ENCODE results near the gene SIRPB1.
"Not testable (repeated sequence)": the region's sequence is repeated elsewhere in the genome, so short reads cannot be mapped to it uniquely, and the experiment has no call there.

Gene SIRPB1

DNA sequence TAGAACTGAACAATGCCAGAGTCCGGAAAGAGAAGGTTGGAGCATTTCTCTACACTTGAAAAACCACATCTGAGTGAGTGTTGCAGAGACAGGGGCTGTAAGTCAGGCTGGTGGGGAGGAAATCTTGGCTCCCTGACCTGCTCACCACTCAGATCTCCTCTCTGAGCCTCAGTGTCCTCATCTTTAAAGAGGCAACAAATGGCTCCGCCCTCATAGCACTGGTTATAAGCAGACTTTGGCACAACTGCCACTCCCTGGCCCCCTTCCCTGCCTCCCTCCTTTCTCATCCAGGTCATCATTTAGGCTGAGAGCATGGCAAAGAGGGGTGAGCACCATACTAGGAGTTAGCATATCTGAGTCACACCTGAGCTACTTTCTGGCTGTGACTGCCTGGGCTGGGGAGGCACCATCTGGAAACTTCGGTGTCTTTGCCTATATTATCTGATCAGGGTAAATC lies 27.2 kb upstream of the SIRPB1 start:
- Histone ChIP-seq H3K4me3 (ENCODE audit: low read depth in 1 of 2, low read length in 2 of 2) (no peak overlapping the region), H3K4me2 (ENCODE audit: insufficient read depth, low read length) (no peak overlapping the region), H4K20me1 (ENCODE audit: insufficient read depth, low read length) (no peaks in the 10 kb centered on the region), H2AFZ (ENCODE audit: low read depth, low read length) (no peak overlapping the region), H3K9me3 (ENCODE audit: insufficient read depth, low read length, severe bottlenecking) (no peaks in the 10 kb centered on the region), H3K79me2 (ENCODE audit: insufficient read depth, low read length) (no peaks in the 10 kb centered on the region), H3K27me3 (ENCODE audit: insufficient read depth, low read length, poor library complexity) (no peaks in the 10 kb centered on the region), H3K36me3 (ENCODE audit: insufficient read depth, low read length) (no peaks in the 10 kb centered on the region), H3K9ac (ENCODE audit: low read depth, low read length) (no peak overlapping the region), H3K27ac (ENCODE audit: low read length) (no peak overlapping the region), H3K4me1 (ENCODE audit: insufficient read depth, low read length) (peaks cover 20% of the 10 kb centered on the region)
- DNase-seq (no peak), ATAC-seq (ENCODE audit: insufficient read depth, low read depth) (no peak)
- TF ChIP-seq EZH2 (IDR thresholded peaks at IDR 0.05; ENCODE audit: borderline replicate concordance, low read depth, low read length, severe bottlenecking): no peak
- TF ChIP-seq, protein P1, sequence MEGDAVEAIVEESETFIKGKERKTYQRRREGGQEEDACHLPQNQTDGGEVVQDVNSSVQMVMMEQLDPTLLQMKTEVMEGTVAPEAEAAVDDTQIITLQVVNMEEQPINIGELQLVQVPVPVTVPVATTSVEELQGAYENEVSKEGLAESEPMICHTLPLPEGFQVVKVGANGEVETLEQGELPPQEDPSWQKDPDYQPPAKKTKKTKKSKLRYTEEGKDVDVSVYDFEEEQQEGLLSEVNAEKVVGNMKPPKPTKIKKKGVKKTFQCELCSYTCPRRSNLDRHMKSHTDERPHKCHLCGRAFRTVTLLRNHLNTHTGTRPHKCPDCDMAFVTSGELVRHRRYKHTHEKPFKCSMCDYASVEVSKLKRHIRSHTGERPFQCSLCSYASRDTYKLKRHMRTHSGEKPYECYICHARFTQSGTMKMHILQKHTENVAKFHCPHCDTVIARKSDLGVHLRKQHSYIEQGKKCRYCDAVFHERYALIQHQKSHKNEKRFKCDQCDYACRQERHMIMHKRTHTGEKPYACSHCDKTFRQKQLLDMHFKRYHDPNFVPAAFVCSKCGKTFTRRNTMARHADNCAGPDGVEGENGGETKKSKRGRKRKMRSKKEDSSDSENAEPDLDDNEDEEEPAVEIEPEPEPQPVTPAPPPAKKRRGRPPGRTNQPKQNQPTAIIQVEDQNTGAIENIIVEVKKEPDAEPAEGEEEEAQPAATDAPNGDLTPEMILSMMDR (IDR thresholded peaks at IDR 0.05; ENCODE audit: borderline replicate concordance, extremely low read depth, low read length, poor library complexity, severe bottlenecking): no peak

DNA sequence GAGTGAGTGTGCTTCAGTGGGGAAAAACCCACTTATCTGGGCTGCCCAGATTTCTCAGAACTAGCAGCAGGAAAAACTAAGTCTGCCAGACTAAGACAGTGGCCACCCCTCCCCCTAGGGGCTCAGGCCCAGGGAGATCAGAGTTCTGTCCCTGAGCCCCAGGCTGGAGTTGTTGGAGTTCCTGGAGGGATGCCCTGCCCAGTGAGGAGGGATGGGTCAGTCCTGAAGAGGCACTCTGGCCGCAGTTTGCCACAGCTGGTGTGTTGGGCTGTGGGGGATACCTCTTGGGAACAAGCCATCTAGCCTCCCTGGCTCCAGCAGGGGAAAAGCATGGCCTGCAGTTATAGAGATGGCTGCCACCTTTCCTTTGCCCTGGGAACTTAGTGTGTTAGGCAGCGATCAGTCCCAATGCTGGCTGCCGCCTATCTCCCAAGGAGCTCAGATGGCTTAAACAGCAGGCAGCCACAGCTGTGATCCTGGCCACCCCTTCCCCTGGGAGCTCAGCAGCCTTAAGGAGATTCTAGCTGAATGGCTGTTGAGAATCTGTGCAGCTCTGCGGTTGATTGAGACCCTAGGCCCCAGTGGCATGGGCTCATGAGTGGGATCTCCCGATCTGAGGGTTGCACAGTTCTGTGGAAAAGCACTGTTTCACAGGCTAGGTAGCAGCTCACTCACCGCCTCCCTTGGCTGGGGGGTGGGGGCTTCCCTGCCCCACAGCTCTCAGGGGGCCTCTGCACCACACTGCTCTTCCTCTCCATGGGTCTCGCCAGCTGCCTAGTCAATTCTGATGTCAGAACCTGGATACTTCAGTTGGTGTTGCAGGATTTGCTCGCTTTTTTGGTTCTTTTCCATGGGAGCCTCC lies 24.5 kb upstream of the SIRPB1 start:
- no peak for DNase-seq
- no peak overlapping the region for H3K4me2 ChIP-seq (ENCODE audit: insufficient read depth, low read length)
- no peak for TF ChIP-seq EZH2 (IDR thresholded peaks at IDR 0.05; ENCODE audit: borderline replicate concordance, low read depth, low read length, severe bottlenecking)
- TF ChIP-seq, protein P1 (IDR thresholded peaks at IDR 0.05; ENCODE audit: borderline replicate concordance, extremely low read depth, low read length, poor library complexity, severe bottlenecking): no peak
- H3K27me3 ChIP-seq (ENCODE audit: insufficient read depth, low read length, poor library complexity): no peaks in the 10 kb centered on the region
- no peaks in the 10 kb centered on the region for H3K4me1 ChIP-seq (ENCODE audit: insufficient read depth, low read length)
- no peak overlapping the region for H3K4me3 ChIP-seq (ENCODE audit: low read depth in 1 of 2, low read length in 2 of 2)
- H3K9me3 ChIP-seq (ENCODE audit: insufficient read depth, low read length, severe bottlenecking): no peaks in the 10 kb centered on the region
- no peak overlapping the region for H3K27ac ChIP-seq (ENCODE audit: low read length)
- no peaks in the 10 kb centered on the region for H4K20me1 ChIP-seq (ENCODE audit: insufficient read depth, low read length)
- no peaks in the 10 kb centered on the region for H3K36me3 ChIP-seq (ENCODE audit: insufficient read depth, low read length)
- no peaks in the 10 kb centered on the region for H3K79me2 ChIP-seq (ENCODE audit: insufficient read depth, low read length)
- no peak overlapping the region for H2AFZ ChIP-seq (ENCODE audit: low read depth, low read length)
- ATAC-seq (ENCODE audit: insufficient read depth, low read depth): peak; percentile 42; the same call in 2 of the 3 replicates
- no peak overlapping the region for H3K9ac ChIP-seq (ENCODE audit: low read depth, low read length)

DNA sequence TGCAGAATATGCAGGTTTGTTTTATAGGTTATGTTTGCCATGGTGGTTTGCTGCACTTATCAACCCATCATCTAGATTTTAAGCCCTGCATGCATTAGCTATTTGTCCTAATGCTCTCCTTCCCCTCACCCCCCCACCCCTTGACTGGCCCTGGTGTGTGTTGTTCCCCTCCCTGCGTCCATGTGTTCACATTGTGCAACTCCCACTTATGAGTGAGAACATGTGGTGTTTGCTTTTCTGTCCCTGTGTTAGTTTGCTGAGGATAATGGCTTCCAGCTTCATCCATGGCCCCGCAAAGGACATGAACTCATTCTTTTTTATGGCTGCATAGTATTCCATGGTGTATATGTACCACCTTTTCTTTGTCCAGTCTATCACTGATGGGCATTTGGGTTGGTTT lies 18.8 kb upstream of the SIRPB1 start:
- not testable (repeated sequence) for H3K4me1 ChIP-seq (ENCODE audit: insufficient read depth, low read length); H2AFZ ChIP-seq (ENCODE audit: low read depth, low read length); H3K9me3 ChIP-seq (ENCODE audit: insufficient read depth, low read length, severe bottlenecking); H3K9ac ChIP-seq (ENCODE audit: low read depth, low read length); DNase-seq; H3K4me3 ChIP-seq (ENCODE audit: low read depth in 1 of 2, low read length in 2 of 2); H3K79me2 ChIP-seq (ENCODE audit: insufficient read depth, low read length); H4K20me1 ChIP-seq (ENCODE audit: insufficient read depth, low read length); H3K4me2 ChIP-seq (ENCODE audit: insufficient read depth, low read length); H3K27me3 ChIP-seq (ENCODE audit: insufficient read depth, low read length, poor library complexity); ATAC-seq (ENCODE audit: insufficient read depth, low read depth); H3K27ac ChIP-seq (ENCODE audit: low read length); H3K36me3 ChIP-seq (ENCODE audit: insufficient read depth, low read length)

DNA sequence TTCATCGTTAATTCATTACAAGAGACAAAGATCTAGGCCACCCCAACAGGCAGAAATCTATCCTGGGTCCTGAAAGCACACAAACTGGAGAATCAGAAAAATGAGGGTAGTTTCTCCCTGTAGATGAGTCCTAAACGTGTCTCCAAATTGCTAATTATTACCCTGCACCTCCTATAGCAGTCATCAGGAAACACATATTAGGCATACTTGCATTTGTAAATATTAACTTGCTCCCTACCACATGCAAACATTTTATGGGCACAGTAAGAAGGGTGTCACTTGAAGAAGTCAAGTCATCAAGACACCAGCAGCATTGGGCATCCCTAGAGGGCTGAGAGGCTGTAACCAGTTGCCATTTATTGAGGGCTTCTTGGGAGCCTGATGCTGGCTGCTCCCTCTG lies 17.9 kb upstream of the SIRPB1 start:
- TF ChIP-seq, protein P1 (IDR thresholded peaks at IDR 0.05; ENCODE audit: borderline replicate concordance, extremely low read depth, low read length, poor library complexity, severe bottlenecking): no peak
- TF ChIP-seq EZH2 (IDR thresholded peaks at IDR 0.05; ENCODE audit: borderline replicate concordance, low read depth, low read length, severe bottlenecking): no peak
- Histone ChIP-seq H3K4me3 (ENCODE audit: low read depth in 1 of 2, low read length in 2 of 2) (no peak overlapping the region), H2AFZ (ENCODE audit: low read depth, low read length) (no peak overlapping the region), H3K79me2 (ENCODE audit: insufficient read depth, low read length) (no peaks in the 10 kb centered on the region), H3K9ac (ENCODE audit: low read depth, low read length) (no peak overlapping the region), H3K9me3 (ENCODE audit: insufficient read depth, low read length, severe bottlenecking) (no peaks in the 10 kb centered on the region), H3K4me2 (ENCODE audit: insufficient read depth, low read length) (no peak overlapping the region), H3K27me3 (ENCODE audit: insufficient read depth, low read length, poor library complexity) (no peaks in the 10 kb centered on the region), H3K27ac (ENCODE audit: low read length) (no peak overlapping the region), H3K36me3 (ENCODE audit: insufficient read depth, low read length) (no peaks in the 10 kb centered on the region), H3K4me1 (ENCODE audit: insufficient read depth, low read length) (no peaks in the 10 kb centered on the region), H4K20me1 (ENCODE audit: insufficient read depth, low read length) (no peaks in the 10 kb centered on the region)
- ATAC-seq (ENCODE audit: insufficient read depth, low read depth) (no peak), DNase-seq (no peak)

All from DND-41 (cell line).